ENCODE results near the gene VEPH1.

The VEPH1 gene

GRCh38 chr3:157274644-157275137, 228.5 kb downstream of the VEPH1 start:
- Histone ChIP-seq H3K27me3 (replicated peaks; ENCODE audit: control insufficient read depth, insufficient read depth, low read length) (no peaks in the 10 kb centered on the region), H3K9ac (ENCODE audit: low read length) (peak overlapping the region; percentile 3), H3K9me3 (ENCODE audit: control insufficient read depth, low read length) (no peaks in the 10 kb centered on the region), H3K36me3 (ENCODE audit: control insufficient read depth, insufficient read depth, low read length, severe bottlenecking) (no peaks in the 10 kb centered on the region), H3K4me3 (ENCODE audit: low read length) (no peak overlapping the region), H3K4me1 (ENCODE audit: control insufficient read depth, insufficient read depth, low read length) (peaks cover 13% of the 10 kb centered on the region)
- no peak for DNase-seq (ENCODE audit: low read depth)

GRCh38 chr3:157271283-157271882, 231.8 kb downstream of the VEPH1 start:
- Histone ChIP-seq H3K4me3 (ENCODE audit: low read length) (no peak overlapping the region), H3K36me3 (ENCODE audit: control insufficient read depth, insufficient read depth, low read length, severe bottlenecking) (no peaks in the 10 kb centered on the region), H3K27me3 (replicated peaks; ENCODE audit: control insufficient read depth, insufficient read depth, low read length) (no peaks in the 10 kb centered on the region), H3K4me1 (ENCODE audit: control insufficient read depth, insufficient read depth, low read length) (peaks cover 12% of the 10 kb centered on the region), H3K9me3 (ENCODE audit: control insufficient read depth, low read length) (no peaks in the 10 kb centered on the region), H3K9ac (ENCODE audit: low read length) (no peak overlapping the region)
- no peak for DNase-seq (ENCODE audit: low read depth)

GRCh38 chr3:157268026-157268425, 235.2 kb downstream of the VEPH1 start:
- Histone ChIP-seq H3K9me3 (ENCODE audit: control insufficient read depth, low read length) (no peaks in the 10 kb centered on the region), H3K4me1 (ENCODE audit: control insufficient read depth, insufficient read depth, low read length) (peaks cover 3% of the 10 kb centered on the region), H3K9ac (ENCODE audit: low read length) (no peak overlapping the region), H3K36me3 (ENCODE audit: control insufficient read depth, insufficient read depth, low read length, severe bottlenecking) (no peaks in the 10 kb centered on the region), H3K4me3 (ENCODE audit: low read length) (no peak overlapping the region), H3K27me3 (replicated peaks; ENCODE audit: control insufficient read depth, insufficient read depth, low read length) (no peaks in the 10 kb centered on the region)
- no peak for DNase-seq (ENCODE audit: low read depth)

GRCh38 chr3:157265931-157266330, 237.3 kb downstream of the VEPH1 start:
- Histone ChIP-seq H3K9me3 (ENCODE audit: control insufficient read depth, low read length) (no peaks in the 10 kb centered on the region), H3K9ac (ENCODE audit: low read length) (no peak overlapping the region), H3K4me1 (ENCODE audit: control insufficient read depth, insufficient read depth, low read length) (peaks cover 18% of the 10 kb centered on the region), H3K4me3 (ENCODE audit: low read length) (no peak overlapping the region), H3K27me3 (replicated peaks; ENCODE audit: control insufficient read depth, insufficient read depth, low read length) (no peaks in the 10 kb centered on the region), H3K36me3 (ENCODE audit: control insufficient read depth, insufficient read depth, low read length, severe bottlenecking) (no peaks in the 10 kb centered on the region)
- no peak for DNase-seq (ENCODE audit: low read depth)

GRCh38 chr3:157263027-157263426, 240.2 kb downstream of the VEPH1 start:
- Histone ChIP-seq H3K4me3 (ENCODE audit: low read length) (no peak overlapping the region), H3K4me1 (ENCODE audit: control insufficient read depth, insufficient read depth, low read length) (peaks cover 29% of the 10 kb centered on the region), H3K9ac (ENCODE audit: low read length) (peak overlapping the region; percentile 3), H3K9me3 (ENCODE audit: control insufficient read depth, low read length) (no peaks in the 10 kb centered on the region), H3K36me3 (ENCODE audit: control insufficient read depth, insufficient read depth, low read length, severe bottlenecking) (no peaks in the 10 kb centered on the region), H3K27me3 (replicated peaks; ENCODE audit: control insufficient read depth, insufficient read depth, low read length) (no peaks in the 10 kb centered on the region)
- peak; percentile 19 for DNase-seq (ENCODE audit: low read depth)

- Histone ChIP-seq H3K9me3 (ENCODE audit: control insufficient read depth, low read length) (no peaks in the 10 kb centered on the region), H3K9ac (ENCODE audit: low read length) (peak overlapping the region; percentile 69)
Observed at GRCh38 chr3:157261000-157261399, 242.2 kb downstream of the VEPH1 start.

GRCh38 chr3:157259825-157260224, 243.4 kb downstream of the VEPH1 start:
- no peak for DNase-seq (ENCODE audit: low read depth)
- Histone ChIP-seq H3K4me3 (ENCODE audit: low read length) (no peak overlapping the region), H3K4me1 (ENCODE audit: control insufficient read depth, insufficient read depth, low read length) (peaks cover 38% of the 10 kb centered on the region), H3K36me3 (ENCODE audit: control insufficient read depth, insufficient read depth, low read length, severe bottlenecking) (no peaks in the 10 kb centered on the region), H3K9ac (ENCODE audit: low read length) (peak overlapping the region; percentile 69), H3K9me3 (ENCODE audit: control insufficient read depth, low read length) (no peaks in the 10 kb centered on the region), H3K27me3 (replicated peaks; ENCODE audit: control insufficient read depth, insufficient read depth, low read length) (no peaks in the 10 kb centered on the region)

More at GRCh38 chr3:157261000-157261399, 242.2 kb downstream of the VEPH1 start:
- no peak overlapping the region for H3K4me3 ChIP-seq (ENCODE audit: low read length)
- DNase-seq (ENCODE audit: low read depth), result peak; percentile 30
- H3K27me3 ChIP-seq (replicated peaks; ENCODE audit: control insufficient read depth, insufficient read depth, low read length), result no peaks in the 10 kb centered on the region
- H3K4me1 ChIP-seq (ENCODE audit: control insufficient read depth, insufficient read depth, low read length), result peaks cover 38% of the 10 kb centered on the region
- no peaks in the 10 kb centered on the region for H3K36me3 ChIP-seq (ENCODE audit: control insufficient read depth, insufficient read depth, low read length, severe bottlenecking)

GRCh38 chr3:157257101-157257500, 246.1 kb downstream of the VEPH1 start:
- Histone ChIP-seq H3K9ac (ENCODE audit: low read length) (peak overlapping the region; percentile 61), H3K4me1 (ENCODE audit: control insufficient read depth, insufficient read depth, low read length) (peaks cover 37% of the 10 kb centered on the region), H3K27me3 (replicated peaks; ENCODE audit: control insufficient read depth, insufficient read depth, low read length) (no peaks in the 10 kb centered on the region), H3K4me3 (ENCODE audit: low read length) (no peak overlapping the region), H3K36me3 (ENCODE audit: control insufficient read depth, insufficient read depth, low read length, severe bottlenecking) (no peaks in the 10 kb centered on the region), H3K9me3 (ENCODE audit: control insufficient read depth, low read length) (no peaks in the 10 kb centered on the region)
- DNase-seq (ENCODE audit: low read depth), result no peak

- Histone ChIP-seq H3K4me1 (ENCODE audit: control insufficient read depth, insufficient read depth, low read length) (peaks cover 36% of the 10 kb centered on the region), H3K9me3 (ENCODE audit: control insufficient read depth, low read length) (no peaks in the 10 kb centered on the region), H3K9ac (ENCODE audit: low read length) (no peak overlapping the region), H3K27me3 (replicated peaks; ENCODE audit: control insufficient read depth, insufficient read depth, low read length) (no peaks in the 10 kb centered on the region), H3K4me3 (ENCODE audit: low read length) (no peak overlapping the region), H3K36me3 (ENCODE audit: control insufficient read depth, insufficient read depth, low read length, severe bottlenecking) (no peaks in the 10 kb centered on the region)
- DNase-seq (ENCODE audit: low read depth), result no peak
Observed at GRCh38 chr3:157255797-157256196, 247.4 kb downstream of the VEPH1 start.

GRCh38 chr3:157251685-157252084, 251.5 kb downstream of the VEPH1 start:
- peaks cover 48% of the 10 kb centered on the region for H3K4me1 ChIP-seq (ENCODE audit: control insufficient read depth, insufficient read depth, low read length)
- H3K4me3 ChIP-seq (ENCODE audit: low read length), result peak overlapping the region; percentile 21
- H3K9me3 ChIP-seq (ENCODE audit: control insufficient read depth, low read length), result no peaks in the 10 kb centered on the region
- DNase-seq (ENCODE audit: low read depth), result no peak
- H3K27me3 ChIP-seq (replicated peaks; ENCODE audit: control insufficient read depth, insufficient read depth, low read length), result no peaks in the 10 kb centered on the region
- no peaks in the 10 kb centered on the region for H3K36me3 ChIP-seq (ENCODE audit: control insufficient read depth, insufficient read depth, low read length, severe bottlenecking)
- peak overlapping the region; percentile 77 for H3K9ac ChIP-seq (ENCODE audit: low read length)

GRCh38 chr3:157249606-157250005, 253.6 kb downstream of the VEPH1 start:
- H3K4me1 ChIP-seq (ENCODE audit: control insufficient read depth, insufficient read depth, low read length), result peaks cover 52% of the 10 kb centered on the region

More at GRCh38 chr3:157249606-157250005, 253.6 kb downstream of the VEPH1 start:
- Histone ChIP-seq H3K9ac (ENCODE audit: low read length) (no peak overlapping the region), H3K27me3 (replicated peaks; ENCODE audit: control insufficient read depth, insufficient read depth, low read length) (no peaks in the 10 kb centered on the region), H3K9me3 (ENCODE audit: control insufficient read depth, low read length) (no peaks in the 10 kb centered on the region), H3K4me3 (ENCODE audit: low read length) (no peak overlapping the region), H3K36me3 (ENCODE audit: control insufficient read depth, insufficient read depth, low read length, severe bottlenecking) (no peaks in the 10 kb centered on the region)
- DNase-seq (ENCODE audit: low read depth), result no peak

All from adipocyte (in vitro differentiated cells).